Measurements from ENCODE around the gene HAPLN2. TPM values are rescaled to one million over a fixed set of nuclear protein-coding genes. Genes with fewer than 3 reads are reported as not detected.

Gene HAPLN2
- total RNA-seq, 1 experiment from 2014 or later = not detected

GRCh38 chr1:156592910-156593660, 26.1 kb upstream of the HAPLN2 start:
- Mint-ChIP-seq H3K36me3 (ENCODE audit: insufficient read depth, unreplicated experiment) (peaks cover 40% of the 10 kb centered on the region), H3K4me3 (ENCODE audit: low read depth, unreplicated experiment) (peak overlapping the region; percentile 76), H3K27me3 (ENCODE audit: unreplicated experiment) (no peaks in the 10 kb centered on the region), H3K9me3 (ENCODE audit: low read depth, unreplicated experiment) (no peaks in the 10 kb centered on the region), H3K4me1 (ENCODE audit: low read depth, unreplicated experiment) (peaks cover 6% of the 10 kb centered on the region), H3K27ac (ENCODE audit: unreplicated experiment) (peak overlapping the region; percentile 59)
- intact Hi-C loops (cut with micrococcal nuclease; ENCODE audit: unreplicated experiment) = no loop called here
- no peak for DNase-seq
- BruUV-seq (replicated peaks) = TSS peak; percentile 44
- CTCF ChIA-PET = interaction anchor here (1.2 to 2.2 kb wide), 2 partner anchors 15 to 207 kb away, joined by 5 read pairs; no protein-coding TSS in a partner anchor
- no peak for TF ChIP-seq CTCF (IDR thresholded peaks at IDR 0.05; ENCODE audit: unreplicated experiment)

DNA sequence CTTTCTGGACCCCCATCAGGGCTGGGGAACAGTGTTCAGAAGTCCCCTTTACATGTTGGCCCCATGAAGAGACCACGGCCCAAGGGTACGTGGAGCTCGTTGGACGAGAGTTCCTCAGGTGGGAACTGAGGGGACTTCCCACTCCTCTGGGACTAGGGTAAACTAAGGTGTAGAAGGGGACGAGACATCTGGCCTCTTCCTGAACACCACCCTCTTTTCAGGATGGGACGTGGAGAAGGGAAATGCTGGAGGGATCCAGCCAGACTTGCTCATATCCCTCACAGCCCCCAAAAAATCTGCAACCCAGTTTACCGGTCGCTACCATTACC, 25.6 kb upstream of the HAPLN2 start:
- Mint-ChIP-seq H3K36me3 (ENCODE audit: insufficient read depth, unreplicated experiment) (peaks cover 42% of the 10 kb centered on the region), H3K4me1 (ENCODE audit: low read depth, unreplicated experiment) (peaks cover 6% of the 10 kb centered on the region), H3K27ac (ENCODE audit: unreplicated experiment) (no peak overlapping the region), H3K4me3 (ENCODE audit: low read depth, unreplicated experiment) (no peak overlapping the region), H3K27me3 (ENCODE audit: unreplicated experiment) (no peaks in the 10 kb centered on the region), H3K9me3 (ENCODE audit: low read depth, unreplicated experiment) (no peaks in the 10 kb centered on the region)
- CTCF ChIA-PET = interaction anchor here (2.2 kb wide), 1 partner anchor 208 kb away, joined by 5 read pairs; no protein-coding TSS in a partner anchor
- no TSS peak for BruUV-seq (replicated peaks)
- no peak for TF ChIP-seq CTCF (IDR thresholded peaks at IDR 0.05; ENCODE audit: unreplicated experiment)
- no peak for DNase-seq
- intact Hi-C loops (cut with micrococcal nuclease; ENCODE audit: unreplicated experiment) = no loop called here

DNA sequence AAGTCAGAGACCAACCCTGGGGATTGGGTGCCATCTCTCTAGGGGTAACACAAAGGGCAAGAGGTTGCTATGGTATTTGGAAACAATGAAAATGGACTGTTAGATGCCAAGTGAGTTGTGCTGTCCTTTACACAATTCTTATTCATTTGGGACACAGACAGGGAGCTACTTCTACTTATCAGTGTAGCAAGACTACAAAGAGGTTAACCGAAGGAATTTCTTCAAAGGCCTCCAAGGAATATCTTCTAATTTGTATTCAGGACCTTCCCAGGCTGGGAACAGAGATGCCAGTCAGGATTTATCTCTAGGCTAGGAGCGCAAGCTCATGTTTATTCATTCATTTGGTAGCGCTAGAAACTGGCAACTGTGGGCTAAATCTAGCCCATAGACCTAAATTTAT, 25.0 kb upstream of the HAPLN2 start:
- intact Hi-C loops (cut with micrococcal nuclease; ENCODE audit: unreplicated experiment) = no loop called here
- Mint-ChIP-seq H3K27me3 (ENCODE audit: unreplicated experiment) (no peaks in the 10 kb centered on the region), H3K27ac (ENCODE audit: unreplicated experiment) (no peak overlapping the region), H3K4me1 (ENCODE audit: low read depth, unreplicated experiment) (peaks cover 6% of the 10 kb centered on the region), H3K36me3 (ENCODE audit: insufficient read depth, unreplicated experiment) (peaks cover 47% of the 10 kb centered on the region), H3K9me3 (ENCODE audit: low read depth, unreplicated experiment) (no peaks in the 10 kb centered on the region), H3K4me3 (ENCODE audit: low read depth, unreplicated experiment) (no peak overlapping the region)
- TF ChIP-seq CTCF (IDR thresholded peaks at IDR 0.05; ENCODE audit: unreplicated experiment) = no peak
- no TSS peak for BruUV-seq (replicated peaks)
- CTCF ChIA-PET = interaction anchor here (2.2 kb wide), 1 partner anchor 208 kb away, joined by 5 read pairs; no protein-coding TSS in a partner anchor
- DNase-seq = no peak

- TF ChIP-seq CTCF (IDR thresholded peaks at IDR 0.05; ENCODE audit: unreplicated experiment) = no peak
- no peaks in the 10 kb centered on the region for H3K9me3 Mint-ChIP-seq (ENCODE audit: low read depth, unreplicated experiment)
- BruUV-seq (replicated peaks) = TSS peak; percentile 59
- CTCF ChIA-PET = no interaction called here
- H3K27ac Mint-ChIP-seq (ENCODE audit: unreplicated experiment) = peak overlapping the region; percentile 22
- no peaks in the 10 kb centered on the region for H3K27me3 Mint-ChIP-seq (ENCODE audit: unreplicated experiment)
- no peak for DNase-seq
- no peak overlapping the region for H3K4me3 Mint-ChIP-seq (ENCODE audit: low read depth, unreplicated experiment)
- intact Hi-C loops (cut with micrococcal nuclease; ENCODE audit: unreplicated experiment) = no loop called here
- H3K36me3 Mint-ChIP-seq (ENCODE audit: insufficient read depth, unreplicated experiment) = peaks cover 48% of the 10 kb centered on the region
- peaks cover 6% of the 10 kb centered on the region for H3K4me1 Mint-ChIP-seq (ENCODE audit: low read depth, unreplicated experiment)
These were observed 24.2 kb upstream of the HAPLN2 start for GRCh38 chr1:156595016-156595415.

All from Calu3 (cell line).